H9 (cell line): ENCODE measurements around the gene LOC128125822.

Source experiments
- DNase-seq: peaks from one replicate; pipeline ENCODE4 v3.0.0-alpha.2; 2017
- H2AFZ ChIP-seq: one replicate; pipeline ENCODE4 v1.6.1; 2013; ENCODE audit warnings: mild to moderate bottlenecking, low read length, control low read depth, moderate library complexity
- H2AK5ac ChIP-seq: 2 replicates; pipeline ENCODE4 v1.6.1; 2013; ENCODE audit warnings: low read length, control low read depth, mixed read lengths; ENCODE audit not compliant: insufficient read length
- H2BK120ac ChIP-seq: one replicate; pipeline ENCODE4 v1.6.1; 2013; ENCODE audit warnings: low read depth, mild to moderate bottlenecking, low read length, control low read depth, inconsistent platforms; ENCODE audit not compliant: poor library complexity, severe bottlenecking
- H2BK12ac ChIP-seq: 2 replicates; pipeline ENCODE4 v1.6.1; 2013; ENCODE audit warnings: low read length, control low read depth, mixed read lengths, low read depth; ENCODE audit not compliant: insufficient read length
- H2BK15ac ChIP-seq: 2 replicates; pipeline ENCODE4 v1.6.1; 2013; ENCODE audit warnings: low read depth, low read length, control low read depth
- H2BK20ac ChIP-seq: one replicate; pipeline ENCODE4 v1.6.1; 2013; ENCODE audit warnings: low read depth, mild to moderate bottlenecking, low read length, control low read depth, inconsistent platforms; ENCODE audit not compliant: poor library complexity, severe bottlenecking
- H2BK5ac ChIP-seq: 2 replicates; pipeline ENCODE4 v1.6.1; 2013; ENCODE audit warnings: low read length, control low read depth, mixed read lengths; ENCODE audit not compliant: insufficient read length
- H3K14ac ChIP-seq: 2 replicates; pipeline ENCODE4 v1.6.1; 2013; ENCODE audit warnings: low read length, control low read depth; ENCODE audit not compliant: insufficient read depth
- H3K18ac ChIP-seq: 2 replicates; pipeline ENCODE4 v1.6.1; 2013; ENCODE audit warnings: low read depth, mild to moderate bottlenecking, mixed read lengths, low read length, control low read depth; ENCODE audit not compliant: insufficient read length
- H3K23ac ChIP-seq: 2 replicates; pipeline ENCODE4 v1.6.1; 2013; ENCODE audit warnings: low read length, control low read depth, mixed read lengths, low read depth; ENCODE audit not compliant: insufficient read length
- H3K23me2 ChIP-seq: 2 replicates; pipeline ENCODE4 v1.6.1; 2013; ENCODE audit warnings: low read depth, mild to moderate bottlenecking, mixed read lengths, low read length, control low read depth; ENCODE audit not compliant: insufficient read length, poor library complexity, severe bottlenecking
- H3K27ac ChIP-seq: 2 replicates; pipeline ENCODE4 v1.5.1; 2013; ENCODE audit warnings: low read length, control low read depth, mixed read lengths, low read depth; ENCODE audit not compliant: insufficient read length
- H3K27me3 ChIP-seq: 2 replicates; pipeline ENCODE4 v1.6.1; 2013; ENCODE audit warnings: low read length, control low read depth, inconsistent platforms; ENCODE audit not compliant: insufficient read depth
- H3K4ac ChIP-seq: 2 replicates; pipeline ENCODE4 v1.6.1; 2013; ENCODE audit warnings: low read depth, mild to moderate bottlenecking, control low read depth, inconsistent platforms, low read length, moderate library complexity
- H3K4me1 ChIP-seq: 2 replicates; pipeline ENCODE4 v1.6.1; 2013; ENCODE audit warnings: low read length, control low read depth, inconsistent platforms; ENCODE audit not compliant: insufficient read depth
- H3K4me2 ChIP-seq: 2 replicates; pipeline ENCODE4 v1.6.1; 2013; ENCODE audit warnings: low read length, control low read depth, mixed read lengths; ENCODE audit not compliant: insufficient read length, insufficient read depth
- H3K56ac ChIP-seq: 2 replicates; pipeline ENCODE4 v1.6.1; 2013; ENCODE audit warnings: low read depth, mild to moderate bottlenecking, mixed read lengths, low read length, control low read depth; ENCODE audit not compliant: insufficient read length
- H3K79me1 ChIP-seq: 2 replicates; pipeline ENCODE4 v1.6.1; 2013; ENCODE audit warnings: low read depth, mild to moderate bottlenecking, moderate library complexity, low read length, control low read depth, inconsistent platforms; ENCODE audit not compliant: insufficient read depth, poor library complexity, severe bottlenecking
- H3K79me2 ChIP-seq: 2 replicates; pipeline ENCODE4 v1.6.1; 2013; ENCODE audit warnings: low read length, control low read depth, inconsistent platforms; ENCODE audit not compliant: insufficient read depth
- H3K9ac ChIP-seq: 2 replicates; pipeline ENCODE4 v1.6.1; 2013; ENCODE audit warnings: low read length, control low read depth, mixed read lengths; ENCODE audit not compliant: insufficient read length; ENCODE audit errors: extremely low read depth
- H3K9me3 ChIP-seq: one replicate; pipeline ENCODE4 v1.6.1; 2013; ENCODE audit warnings: low read depth, low read length, inconsistent platforms; ENCODE audit not compliant: control insufficient read depth
- H3T11ph ChIP-seq: one replicate; pipeline ENCODE4 v1.6.1; 2013; ENCODE audit warnings: mild to moderate bottlenecking, low read length, control low read depth, inconsistent platforms
- H4K20me1 ChIP-seq: one replicate; pipeline ENCODE4 v1.6.1; 2013; ENCODE audit not compliant: control insufficient read depth, insufficient read length, insufficient read depth
- H4K5ac ChIP-seq: 2 replicates; pipeline ENCODE4 v1.6.1; 2013; ENCODE audit warnings: low read depth, mild to moderate bottlenecking, mixed read lengths, low read length, control low read depth; ENCODE audit not compliant: insufficient read length
- H4K8ac ChIP-seq: replicated peaks from 2 replicates; pipeline ENCODE4 v1.6.1; 2013; ENCODE audit warnings: low read length, control low read depth, mixed read lengths, low read depth; ENCODE audit not compliant: insufficient read length
- H4K91ac ChIP-seq: 2 replicates; pipeline ENCODE4 v1.6.1; 2013; ENCODE audit warnings: low read depth, mild to moderate bottlenecking, moderate library complexity, mixed read lengths, low read length, control low read depth; ENCODE audit not compliant: insufficient read length
- H3K27ac Mint-ChIP-seq, 3 experiments: 2 replicates in 2 of 3; 3 replicates in 1 of 3; pipeline ENCODE4 v1.8.0; 2020 to 2021; ENCODE audit warnings: mixed read lengths in 3 of 3, mild to moderate bottlenecking in 1 of 3, moderate library complexity in 1 of 3
- H3K27me3 Mint-ChIP-seq: 2 replicates; pipeline ENCODE4 v1.8.0; 2021; ENCODE audit warnings: low read depth, mild to moderate bottlenecking, moderate library complexity, mixed read lengths
- H3K36me3 Mint-ChIP-seq, 3 experiments: 2 replicates in 2 of 3; 3 replicates in 1 of 3; pipeline ENCODE4 v1.8.0; 2020 to 2021; ENCODE audit warnings: low read depth in 3 of 3, mixed read lengths in 3 of 3; ENCODE audit not compliant: insufficient read depth in 1 of 3
- H3K4me1 Mint-ChIP-seq, 2 experiments: 2 replicates each; pipeline ENCODE4 v1.8.0; 2020; ENCODE audit warnings: mixed read lengths in 2 of 2
- H3K4me3 Mint-ChIP-seq, 2 experiments: 2 replicates in 1 of 2; 3 replicates in 1 of 2; pipeline ENCODE4 v1.8.0; 2020 to 2021; ENCODE audit warnings: mild to moderate bottlenecking in 2 of 2, mixed read lengths in 2 of 2, moderate library complexity in 1 of 2
- H3K9me3 Mint-ChIP-seq, 2 experiments: 2 replicates in 1 of 2; 3 replicates in 1 of 2; pipeline ENCODE4 v1.8.0; 2020; ENCODE audit warnings: mild to moderate bottlenecking in 2 of 2, mixed read lengths in 2 of 2, moderate library complexity in 1 of 2
- WGBS: extraction: QIAGEN DNeasy Blood & Tissue Kit; methylation state at CpG from one replicate; pipeline ENCODE4 v1.1.7; 2013; ENCODE audit warnings: missing lambda C conversion rate, low lambda C conversion rate, mixed read lengths; ENCODE audit not compliant: insufficient read length; ENCODE audit errors: extremely low coverage; 5-methylcytosine and 5-hydroxymethylcytosine counted together
- TF ChIP-seq, protein P1 (sequence below): fragments of 200-600 bp; sonication (generic); conservative IDR thresholded peaks from 3 replicates; pipeline ENCODE4 v1.8.0; 2021; ENCODE audit warnings: antibody characterized with exemption, mild to moderate bottlenecking

LOC128125822 gene

DNA sequence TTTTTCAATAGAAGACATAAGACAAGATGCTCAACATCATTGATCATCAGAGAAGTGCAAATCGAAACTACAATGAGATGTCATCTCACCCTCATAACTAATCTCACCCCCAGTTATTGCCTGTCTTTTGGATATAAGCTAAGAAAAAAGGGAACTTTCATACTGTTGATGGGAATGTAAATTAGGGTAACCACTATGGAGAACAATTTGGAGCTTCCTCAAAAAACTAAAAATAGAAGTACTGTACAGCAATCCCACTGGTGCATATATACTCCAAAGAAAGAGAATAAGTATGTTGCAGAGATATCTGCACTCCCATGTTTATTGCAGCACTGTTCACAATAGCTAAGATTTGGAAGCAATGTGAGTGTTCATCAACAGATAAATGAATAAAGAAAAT is 37.0 kb downstream of the LOC128125822 start:
- no peaks in the 10 kb centered on the region for H3K9me3 Mint-ChIP-seq
- no peak overlapping the region for H3K18ac ChIP-seq
- no peaks in the 10 kb centered on the region for H3K4me1 ChIP-seq
- H3K4ac ChIP-seq: no peak overlapping the region
- H3K27me3 ChIP-seq: no peaks in the 10 kb centered on the region
- DNase-seq: no peak
- H3K27ac Mint-ChIP-seq: no peak overlapping the region
- H3K79me2 ChIP-seq: no peaks in the 10 kb centered on the region
- no peak overlapping the region for H2BK15ac ChIP-seq
- no peak overlapping the region for H3K9ac ChIP-seq
- H3K56ac ChIP-seq: no peak overlapping the region
- no peaks in the 10 kb centered on the region for H3K9me3 ChIP-seq
- H4K8ac ChIP-seq: no peak overlapping the region
- no peak overlapping the region for H2BK5ac ChIP-seq
- no peak overlapping the region for H2BK20ac ChIP-seq
- H2BK120ac ChIP-seq: no peak overlapping the region
- H3K23ac ChIP-seq: no peak overlapping the region
- H3K27ac ChIP-seq: no peak overlapping the region
- H3K4me1 Mint-ChIP-seq: no peaks in the 10 kb centered on the region
- no peaks in the 10 kb centered on the region for H3K23me2 ChIP-seq
- H4K20me1 ChIP-seq: no peaks in the 10 kb centered on the region
- H2BK12ac ChIP-seq: no peak overlapping the region
- no peak overlapping the region for H4K5ac ChIP-seq
- no peak overlapping the region for H3T11ph ChIP-seq
- no peaks in the 10 kb centered on the region for H3K36me3 Mint-ChIP-seq
- H3K14ac ChIP-seq: no peak overlapping the region
- H3K79me1 ChIP-seq: no peaks in the 10 kb centered on the region
- no peak overlapping the region for H3K4me2 ChIP-seq
- no peak overlapping the region for H2AK5ac ChIP-seq
- no CpG with 5 or more reads among the region's 1 CpG for WGBS
- H4K91ac ChIP-seq: no peak overlapping the region
- no peaks in the 10 kb centered on the region for H3K27me3 Mint-ChIP-seq
- H3K4me3 Mint-ChIP-seq: no peak overlapping the region
- TF ChIP-seq, protein P1, sequence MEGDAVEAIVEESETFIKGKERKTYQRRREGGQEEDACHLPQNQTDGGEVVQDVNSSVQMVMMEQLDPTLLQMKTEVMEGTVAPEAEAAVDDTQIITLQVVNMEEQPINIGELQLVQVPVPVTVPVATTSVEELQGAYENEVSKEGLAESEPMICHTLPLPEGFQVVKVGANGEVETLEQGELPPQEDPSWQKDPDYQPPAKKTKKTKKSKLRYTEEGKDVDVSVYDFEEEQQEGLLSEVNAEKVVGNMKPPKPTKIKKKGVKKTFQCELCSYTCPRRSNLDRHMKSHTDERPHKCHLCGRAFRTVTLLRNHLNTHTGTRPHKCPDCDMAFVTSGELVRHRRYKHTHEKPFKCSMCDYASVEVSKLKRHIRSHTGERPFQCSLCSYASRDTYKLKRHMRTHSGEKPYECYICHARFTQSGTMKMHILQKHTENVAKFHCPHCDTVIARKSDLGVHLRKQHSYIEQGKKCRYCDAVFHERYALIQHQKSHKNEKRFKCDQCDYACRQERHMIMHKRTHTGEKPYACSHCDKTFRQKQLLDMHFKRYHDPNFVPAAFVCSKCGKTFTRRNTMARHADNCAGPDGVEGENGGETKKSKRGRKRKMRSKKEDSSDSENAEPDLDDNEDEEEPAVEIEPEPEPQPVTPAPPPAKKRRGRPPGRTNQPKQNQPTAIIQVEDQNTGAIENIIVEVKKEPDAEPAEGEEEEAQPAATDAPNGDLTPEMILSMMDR: no peak
- H2AFZ ChIP-seq: no peak overlapping the region
